Measurements from ENCODE around the gene FES. TPM values are rescaled to one million over a fixed set of nuclear protein-coding genes. Genes with fewer than 3 reads are reported as not detected.

Gene FES
- total and polyA plus RNA-seq, 9 donors = 12.6 to 17.9 (median 16.0) TPM

GRCh38 chr15:90942354-90943120 lies 58.2 kb downstream of the FES start:
- Histone ChIP-seq H3K9me3 (replicated peaks; ENCODE audit: control insufficient read depth, low read depth, low read length) (no peaks in the 10 kb centered on the region), H3K27ac (ENCODE audit: low read length) (no peak overlapping the region), H3K36me3 (ENCODE audit: control insufficient read depth, insufficient read depth, low read length) (peaks cover 85% of the 10 kb centered on the region), H3K4me1 (ENCODE audit: control insufficient read depth, insufficient read depth, low read length) (no peaks in the 10 kb centered on the region), H3K4me3 (ENCODE audit: low read length) (no peak overlapping the region), H3K27me3 (ENCODE audit: control insufficient read depth, insufficient read depth, low read length) (no peaks in the 10 kb centered on the region)
- no peak for DNase-seq
- WGBS (ENCODE audit: insufficient coverage) = 96% methylated on average over 7 of the region's 12 CpGs

GRCh38 chr15:90945091-90945490 lies 60.8 kb downstream of the FES start:
- Histone ChIP-seq H3K9me3 (replicated peaks; ENCODE audit: control insufficient read depth, low read depth, low read length) (no peaks in the 10 kb centered on the region), H3K4me3 (ENCODE audit: low read length) (no peak overlapping the region), H3K27ac (ENCODE audit: low read length) (no peak overlapping the region), H3K27me3 (ENCODE audit: control insufficient read depth, insufficient read depth, low read length) (no peaks in the 10 kb centered on the region), H3K4me1 (ENCODE audit: control insufficient read depth, insufficient read depth, low read length) (no peaks in the 10 kb centered on the region), H3K36me3 (ENCODE audit: control insufficient read depth, insufficient read depth, low read length) (peaks cover 85% of the 10 kb centered on the region)
- DNase-seq = no peak
- WGBS (ENCODE audit: insufficient coverage) = 68% methylated on average over 5 of the region's 7 CpGs

Other genes with a start within 250 kb of the FES start
- gene BLM, start 167.2 kb upstream of the FES start, total RNA-seq = 4.7 TPM
- 1 to 10 TPM; 4.9 to 7.5 (median 5.3) TPM for gene BLM, start 167.2 kb upstream of the FES start, polyA plus RNA-seq (ENCODE audit: insufficient read depth in 1 of 8, insufficient read length in 8 of 8, low replicate concordance in 1 of 8)
- 16.3 TPM for gene FURIN, start 15.9 kb upstream of the FES start, total RNA-seq
- 10 to 100 TPM; 24.0 to 39.5 (median 34.6) TPM for gene FURIN, start 15.9 kb upstream of the FES start, polyA plus RNA-seq (ENCODE audit: insufficient read depth in 1 of 8, insufficient read length in 8 of 8, low replicate concordance in 1 of 8)
- gene MAN2A2, start 18.8 kb downstream of the FES start, total RNA-seq = 9.2 TPM
- gene MAN2A2, start 18.8 kb downstream of the FES start, polyA plus RNA-seq (ENCODE audit: insufficient read depth in 1 of 8, insufficient read length in 8 of 8, low replicate concordance in 1 of 8) = 10 to 100 TPM; 25.3 to 40.3 (median 29.9) TPM
- 11.9 TPM for gene HDDC3, start 48.0 kb downstream of the FES start, total RNA-seq
- gene HDDC3, start 48.0 kb downstream of the FES start, polyA plus RNA-seq (ENCODE audit: insufficient read depth in 1 of 8, insufficient read length in 8 of 8, low replicate concordance in 1 of 8) = 10 to 100 TPM in 7 of 8 donors, 1 to 10 TPM in 1; 10.0 to 13.5 (median 10.9) TPM
- gene UNC45A, start 50.8 kb downstream of the FES start, total RNA-seq = 22.7 TPM
- gene UNC45A, start 50.8 kb downstream of the FES start, polyA plus RNA-seq (ENCODE audit: insufficient read depth in 1 of 8, insufficient read length in 8 of 8, low replicate concordance in 1 of 8) = 10 to 100 TPM; 24.1 to 39.9 (median 29.6) TPM
- 12.0 TPM for gene RCCD1, start 70.4 kb downstream of the FES start, total RNA-seq
- 10 to 100 TPM; 12.1 to 17.9 (median 15.3) TPM for gene RCCD1, start 70.4 kb downstream of the FES start, polyA plus RNA-seq (ENCODE audit: insufficient read depth in 1 of 8, insufficient read length in 8 of 8, low replicate concordance in 1 of 8)
- gene PRC1, start 110.0 kb downstream of the FES start, total RNA-seq = 44.2 TPM
- 10 to 100 TPM; 38.3 to 68.2 (median 52.2) TPM for gene PRC1, start 110.0 kb downstream of the FES start, polyA plus RNA-seq (ENCODE audit: insufficient read depth in 1 of 8, insufficient read length in 8 of 8, low replicate concordance in 1 of 8)
- 7.9 TPM for gene VPS33B, start 138.1 kb downstream of the FES start, total RNA-seq
- 10 to 100 TPM in 5 of 8 donors, 1 to 10 TPM in 3; 8.1 to 12.4 (median 10.5) TPM for gene VPS33B, start 138.1 kb downstream of the FES start, polyA plus RNA-seq (ENCODE audit: insufficient read depth in 1 of 8, insufficient read length in 8 of 8, low replicate concordance in 1 of 8)
- 3.1 TPM for gene SV2B, start 215.8 kb downstream of the FES start, total RNA-seq
- 1 to 10 TPM; 2.6 to 4.6 (median 3.1) TPM for gene SV2B, start 215.8 kb downstream of the FES start, polyA plus RNA-seq (ENCODE audit: insufficient read depth in 1 of 8, insufficient read length in 8 of 8, low replicate concordance in 1 of 8)